Activated CD8-positive, alpha-beta memory T cell treated with anti-CD3 and anti-CD28 coated beads, Interleukin-2, amount 50 U/mL, for 1 hour (primary cell): ENCODE data around the gene RAP2A.

Experiments
- DNase-seq: peaks from one replicate; pipeline ENCODE4 v3.0.0-alpha.2; 2020; ENCODE audit errors: extremely low read depth

RAP2A gene

DNA sequence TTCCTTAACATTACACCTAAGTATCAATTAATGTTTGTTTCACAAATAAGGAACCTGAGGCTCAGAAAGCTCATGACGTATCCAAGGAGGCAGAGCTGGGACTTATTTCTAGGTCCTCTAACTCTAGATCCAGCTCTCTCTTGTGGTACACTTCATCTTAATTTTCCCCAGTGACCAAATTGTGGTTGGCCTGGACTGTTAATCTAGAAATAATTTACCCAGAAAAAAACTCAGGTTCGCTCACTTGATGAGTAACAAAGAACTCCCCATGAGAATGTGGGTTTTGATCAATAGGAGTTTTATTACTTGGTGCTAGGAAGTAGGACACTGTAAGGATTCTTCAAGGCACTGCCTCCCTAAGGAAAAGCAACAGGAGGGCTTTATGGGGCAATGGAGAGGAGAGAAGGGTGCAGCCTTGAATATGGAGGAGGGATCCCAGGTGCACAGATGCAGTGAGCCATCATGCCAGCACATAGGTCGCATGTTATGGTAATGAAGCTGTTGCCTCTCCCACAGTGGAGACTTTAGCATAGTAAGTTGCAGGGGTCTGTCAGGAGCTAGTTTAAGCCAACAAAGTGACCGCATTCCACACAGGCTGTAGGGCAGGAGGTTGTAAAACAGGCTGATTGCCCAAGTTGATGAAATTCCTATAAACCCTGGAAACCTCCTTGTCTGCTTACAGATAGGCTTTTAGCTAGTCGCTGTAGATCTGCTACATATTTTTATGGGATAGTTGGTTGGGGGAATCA is 14.7 kb downstream of the RAP2A start:
- no peak for DNase-seq

DNA sequence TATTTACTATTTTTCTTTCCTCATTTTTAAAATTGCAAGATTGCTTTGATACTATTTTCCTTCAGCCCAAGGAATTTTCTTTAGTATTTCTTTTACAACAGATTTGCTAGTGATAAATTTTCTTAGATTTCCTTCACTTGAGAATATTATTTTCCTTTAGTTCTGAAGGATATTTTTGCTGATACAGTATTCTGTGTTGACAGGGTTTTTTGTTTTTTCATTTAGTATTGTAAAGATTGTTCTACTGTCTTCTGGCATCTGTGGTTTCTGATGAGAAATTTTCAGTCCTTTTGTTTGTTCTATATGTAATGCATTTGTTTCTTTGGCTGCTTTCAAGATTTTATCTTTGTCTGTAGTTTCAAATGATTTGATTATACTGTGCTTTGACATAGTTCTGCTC is 20.7 kb downstream of the RAP2A start:
- no peak for DNase-seq

DNA sequence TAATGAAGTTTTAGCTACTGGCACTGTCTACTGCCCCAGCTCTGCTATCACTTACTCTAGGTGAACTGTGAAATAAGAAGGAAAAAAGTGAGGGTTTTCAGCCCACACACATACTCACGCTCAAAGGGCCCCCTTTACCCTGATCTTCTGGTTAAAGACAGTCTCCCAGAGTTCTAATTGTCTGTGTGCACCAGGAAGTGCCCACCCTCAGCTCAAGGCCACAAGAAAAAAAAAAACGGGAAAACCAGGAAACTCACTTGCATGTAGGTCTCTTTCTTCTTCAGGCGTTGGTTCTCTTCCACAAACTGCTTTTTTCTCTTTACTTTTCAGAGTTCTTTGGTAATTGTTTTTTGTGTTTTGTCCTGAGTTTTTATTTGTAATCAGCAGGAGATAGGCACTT is 22.1 kb downstream of the RAP2A start:
- DNase-seq: no peak

DNA sequence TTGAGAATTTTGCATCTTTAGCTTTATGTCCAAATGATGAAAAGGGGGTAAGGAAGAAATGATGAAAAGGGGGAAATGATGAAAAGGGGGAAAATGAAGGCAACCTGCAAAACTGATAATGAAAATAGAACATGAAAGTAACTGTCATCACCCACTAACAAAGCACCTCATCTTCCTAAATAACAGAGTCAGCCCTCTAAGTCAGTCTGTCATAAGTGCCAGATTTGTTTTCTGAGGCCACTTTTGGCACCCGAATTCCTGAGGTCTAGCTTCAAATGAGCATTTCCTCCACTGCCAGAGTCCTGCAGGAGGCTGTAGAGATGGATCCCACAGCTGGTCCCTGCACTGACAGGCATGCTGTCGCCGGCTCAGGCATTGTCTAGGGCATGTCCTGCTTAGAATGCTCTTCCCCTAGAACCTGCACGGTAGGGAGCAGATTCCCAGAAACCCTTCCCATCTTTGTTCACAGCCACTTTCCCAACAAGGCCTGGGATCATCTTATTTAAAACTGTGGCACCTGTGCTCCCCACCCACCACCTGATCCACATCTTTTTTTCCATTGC is 25.3 kb downstream of the RAP2A start:
- no peak for DNase-seq

DNA sequence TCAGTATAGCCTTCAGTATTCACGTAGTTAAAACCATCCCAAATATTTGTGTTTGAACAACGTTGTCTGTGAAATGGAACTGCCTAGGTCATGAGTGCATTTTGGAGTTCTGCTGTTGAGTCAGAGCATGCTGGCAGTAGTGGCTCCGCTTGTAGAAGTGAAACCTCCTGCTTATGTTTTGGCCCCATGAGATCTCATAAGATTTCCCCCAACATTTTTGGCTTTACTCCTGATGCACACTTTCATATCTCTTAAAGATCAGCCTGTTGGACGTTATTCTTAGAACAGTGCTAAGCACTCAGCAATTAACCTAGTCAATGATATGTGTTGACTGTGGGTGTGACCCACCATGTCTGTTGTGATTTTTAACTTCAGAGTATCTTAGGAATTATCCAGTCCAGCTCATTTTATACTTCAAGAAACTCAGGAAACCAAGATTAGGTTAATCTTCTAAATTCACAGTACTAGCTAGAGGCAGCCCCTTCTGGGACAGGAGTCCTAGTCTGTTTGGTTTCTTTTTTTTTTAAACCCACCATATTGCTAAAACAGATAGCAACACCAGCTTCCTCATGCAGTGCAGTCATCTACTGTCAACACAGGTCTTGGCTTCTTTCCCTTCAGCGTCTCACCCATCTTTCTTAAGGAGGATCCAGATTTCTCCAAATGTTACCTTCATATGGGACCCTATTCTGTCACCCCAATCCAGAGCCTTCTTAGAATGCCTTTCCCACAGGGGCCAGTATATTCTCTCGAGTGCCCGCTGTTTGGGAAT is 26.2 kb downstream of the RAP2A start:
- DNase-seq: no peak

DNA sequence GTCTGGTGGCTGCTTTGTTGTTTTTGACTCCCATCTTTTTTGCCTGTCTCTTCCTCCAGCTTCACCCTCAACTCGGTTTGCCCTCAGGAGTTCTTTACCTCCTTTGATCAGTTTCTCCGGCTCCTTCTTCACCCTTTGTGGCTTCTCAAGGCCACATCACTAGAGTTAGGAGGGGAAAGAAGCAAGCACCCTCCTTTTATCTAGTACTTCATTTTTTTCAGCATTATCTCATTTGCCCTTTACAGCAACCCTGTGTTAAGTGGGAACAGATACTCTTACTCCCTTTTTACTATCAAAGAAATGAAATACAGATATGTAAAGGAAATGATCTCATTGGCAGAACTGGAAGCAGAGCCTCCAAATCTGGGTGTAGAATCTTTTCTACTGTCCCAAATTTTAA is 26.9 kb downstream of the RAP2A start:
- DNase-seq: no peak

DNA sequence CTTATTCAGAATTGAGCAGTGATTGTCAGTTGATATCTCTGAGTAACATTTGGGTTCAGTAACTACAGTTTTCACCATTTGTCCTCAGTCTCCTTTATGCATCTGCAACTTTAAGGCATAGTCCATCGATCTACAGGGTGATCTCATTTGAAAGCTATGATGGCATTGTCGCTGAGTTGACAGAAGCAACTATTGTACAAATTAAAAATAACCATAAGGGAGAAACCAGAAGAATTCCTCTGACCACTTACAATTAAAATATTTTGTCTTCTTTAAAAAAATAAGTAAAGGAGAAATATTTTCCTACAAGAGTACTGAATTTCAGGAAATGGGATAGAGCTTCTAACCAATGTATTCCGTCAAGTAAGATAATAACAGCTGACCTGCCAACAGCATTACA is 30.6 kb downstream of the RAP2A start:
- DNase-seq: no peak

DNA sequence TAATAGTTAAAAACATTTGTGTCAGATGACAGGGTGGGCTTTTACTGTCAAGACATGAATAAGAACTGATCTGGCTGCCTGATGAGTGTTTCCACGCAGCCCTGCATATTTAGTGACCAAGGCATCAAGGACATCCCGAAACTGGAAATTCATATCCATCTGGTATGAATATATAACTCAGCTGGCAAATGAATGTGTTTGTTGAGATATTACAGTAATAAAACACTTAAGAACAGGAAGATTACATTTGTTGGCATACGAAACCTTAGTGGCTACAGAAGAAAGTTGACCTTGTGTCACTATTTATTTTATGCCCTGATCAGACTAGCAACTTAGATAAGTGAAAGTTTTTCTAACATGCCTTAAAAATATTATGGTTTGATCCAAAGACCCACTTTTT is 32.8 kb downstream of the RAP2A start:
- DNase-seq: no peak

DNA sequence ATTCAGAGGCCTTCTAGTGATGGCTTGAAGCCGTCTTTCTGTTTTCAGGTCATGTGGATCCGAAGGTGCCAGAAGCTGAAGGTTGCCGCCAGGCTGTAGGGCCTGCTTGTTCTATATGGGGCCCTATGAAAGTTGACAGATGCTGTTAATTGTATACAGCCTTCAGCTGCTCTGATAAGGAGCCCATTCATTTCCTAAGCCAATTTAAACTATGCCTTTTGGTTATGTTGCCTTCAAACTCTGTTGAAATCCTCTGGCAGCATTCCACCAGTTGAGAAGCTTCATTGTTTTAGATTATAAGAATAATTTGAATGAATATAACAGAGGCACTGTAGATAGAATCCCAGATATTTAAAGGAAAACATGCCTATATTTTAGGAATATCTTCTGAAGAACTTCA is 34.4 kb downstream of the RAP2A start:
- no peak for DNase-seq

DNA sequence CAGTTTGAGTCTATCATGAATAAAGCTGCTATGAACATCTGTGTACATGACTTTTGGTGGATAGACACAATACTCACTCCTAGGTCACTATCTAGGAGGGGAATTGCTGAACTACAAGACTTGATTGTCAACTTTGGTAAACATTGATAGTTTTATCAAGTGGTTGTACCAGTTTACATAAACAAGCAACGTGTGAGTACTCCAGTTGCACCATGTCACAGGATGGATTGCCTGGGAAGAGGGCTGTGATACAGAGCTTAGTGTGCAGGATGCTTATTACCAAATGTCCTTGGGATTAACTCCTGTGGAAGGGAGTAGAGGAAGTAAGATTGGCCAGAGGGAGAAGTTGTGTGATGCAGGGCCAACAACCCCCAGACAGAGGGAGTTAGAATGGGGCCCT is 37.7 kb downstream of the RAP2A start:
- DNase-seq: no peak

DNA sequence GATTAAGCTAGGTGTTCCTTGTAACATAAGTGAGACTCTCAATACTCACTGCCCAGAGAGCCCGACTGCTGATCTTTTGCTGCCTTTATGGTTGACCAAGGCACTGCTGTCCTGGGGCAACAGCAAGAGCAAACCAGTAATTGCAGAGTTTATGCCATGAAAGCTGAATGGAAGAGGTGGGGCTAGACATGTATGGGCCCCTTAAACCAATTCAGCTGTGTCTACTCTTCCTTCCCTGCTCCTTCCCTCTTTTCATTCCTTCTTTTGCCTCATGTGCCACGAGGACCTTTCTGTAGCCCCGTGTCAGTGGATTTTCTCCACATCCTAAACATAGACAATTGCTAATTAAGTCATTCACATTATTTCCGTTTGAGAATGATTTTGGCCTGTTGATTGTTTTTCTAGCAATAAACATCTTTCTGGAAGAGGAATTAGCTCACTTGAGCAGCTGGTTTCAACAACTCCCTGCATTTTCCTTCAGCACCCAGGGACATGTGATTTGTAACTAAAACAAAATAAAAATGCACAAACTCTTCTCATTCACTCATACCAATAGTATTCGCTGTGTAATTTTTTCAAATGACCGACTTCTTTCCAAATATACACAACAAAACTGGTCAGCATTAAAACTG is 40.5 kb downstream of the RAP2A start:
- DNase-seq: no peak

DNA sequence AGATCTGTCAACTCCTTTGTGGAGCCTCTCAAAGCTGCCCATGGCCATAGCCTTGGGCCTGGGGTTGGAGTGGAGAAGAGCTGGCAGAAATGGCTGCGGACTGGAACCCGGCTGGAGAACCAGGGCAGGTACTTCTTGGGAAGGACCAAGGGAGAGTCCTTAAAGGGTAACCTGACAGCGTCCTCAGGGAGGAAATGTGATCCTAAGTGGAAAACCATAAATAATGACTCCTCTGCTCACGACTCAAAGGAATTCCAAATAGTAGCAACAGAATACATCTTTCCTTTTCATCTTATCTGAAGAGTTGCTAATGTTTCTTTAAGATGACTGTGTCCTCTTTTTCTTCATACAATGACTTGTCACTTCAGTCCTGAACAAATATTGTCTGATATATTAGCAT is 41.0 kb downstream of the RAP2A start:
- DNase-seq: no peak

DNA sequence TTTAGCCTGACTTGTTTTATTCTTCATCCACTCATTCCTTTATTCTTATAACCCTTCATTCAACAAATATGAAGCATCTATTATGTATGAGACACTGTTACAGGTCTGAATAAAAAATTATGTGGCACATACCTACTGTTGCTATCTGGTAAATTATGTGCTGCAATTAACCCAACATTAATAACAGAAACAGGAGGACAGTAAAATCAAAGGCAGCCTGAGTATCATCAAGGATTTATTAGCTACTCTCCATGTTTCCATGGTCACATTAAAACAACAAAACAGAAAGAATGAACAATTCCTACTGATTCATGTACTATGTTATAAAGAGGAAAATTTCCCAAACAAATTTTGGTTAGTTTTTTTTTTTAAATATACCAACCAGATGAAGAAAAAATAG is 43.9 kb downstream of the RAP2A start:
- no peak for DNase-seq

DNA sequence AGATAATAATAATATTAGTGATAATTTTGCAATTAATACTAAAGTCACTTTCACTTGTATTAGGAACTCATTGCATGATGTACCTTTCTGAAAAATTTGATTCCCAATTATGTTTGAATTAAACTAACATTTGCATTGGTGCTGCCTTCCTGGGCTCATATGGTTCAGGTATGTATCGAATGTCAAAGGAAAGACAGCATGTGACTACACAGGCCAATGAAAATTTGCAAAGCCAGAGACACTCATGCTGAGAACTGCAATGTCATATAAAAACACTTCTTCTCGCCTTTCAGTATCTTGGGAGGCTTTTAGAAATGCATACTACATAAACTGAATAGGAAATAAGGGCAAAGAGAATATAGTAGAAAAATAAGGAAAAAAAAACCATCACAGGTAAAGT is 44.3 kb downstream of the RAP2A start:
- DNase-seq: no peak

DNA sequence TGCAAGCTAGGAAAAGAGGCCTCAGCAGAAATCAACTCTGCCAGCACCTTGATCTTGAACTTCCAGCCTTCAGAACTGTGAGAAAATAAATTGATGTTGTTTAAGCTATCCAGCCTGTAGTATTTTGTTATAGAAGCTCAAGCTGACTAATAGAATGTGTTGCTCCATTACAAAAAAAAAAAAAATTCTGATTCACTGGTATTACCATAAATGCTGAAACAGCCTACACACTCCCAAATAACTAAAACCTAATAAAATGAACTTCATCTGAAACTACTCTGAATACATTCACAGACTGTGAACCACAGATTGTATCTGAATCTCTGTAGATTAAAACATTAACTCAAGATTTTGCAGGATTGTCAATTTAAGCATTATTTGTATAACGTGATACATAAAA is 49.5 kb downstream of the RAP2A start:
- no peak for DNase-seq

DNA sequence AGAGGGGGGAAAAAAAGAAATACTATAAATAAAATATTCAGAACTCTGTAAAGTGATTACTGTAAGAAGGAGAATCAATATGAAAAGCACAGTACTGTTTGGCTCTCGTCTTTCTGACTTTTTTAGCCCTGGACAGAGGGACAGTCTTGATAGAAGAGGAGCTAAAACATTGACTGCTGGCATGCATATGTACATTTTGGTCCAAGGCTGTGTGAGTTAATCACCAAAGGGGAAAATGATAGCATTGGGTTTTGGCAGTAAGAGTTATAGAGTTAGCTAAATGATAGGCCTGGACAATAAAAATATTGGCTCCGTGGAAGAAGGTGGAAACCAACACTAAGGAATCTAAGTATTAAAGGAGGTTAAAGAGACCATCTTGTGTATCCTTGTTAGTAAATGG is 50.3 kb downstream of the RAP2A start:
- no peak for DNase-seq

DNA sequence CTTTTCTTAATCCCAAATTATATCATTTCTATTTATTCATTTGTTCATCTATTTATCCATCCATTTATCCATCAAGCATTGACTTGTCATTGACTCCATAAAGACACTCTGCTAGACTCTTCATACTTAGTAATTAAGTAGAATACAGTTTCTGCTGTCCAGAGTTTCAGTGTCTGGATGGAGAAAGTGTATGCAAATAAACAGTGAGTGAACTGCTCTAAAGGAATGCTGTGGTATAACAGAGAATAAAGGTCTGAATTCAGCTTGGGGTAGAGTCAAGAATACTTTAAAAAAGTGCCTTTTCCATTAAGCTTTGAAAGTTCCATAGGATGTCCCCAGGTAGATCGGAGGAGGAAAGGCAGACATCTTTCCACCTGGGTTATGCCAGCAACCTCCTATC is 51.4 kb downstream of the RAP2A start:
- no peak for DNase-seq

DNA sequence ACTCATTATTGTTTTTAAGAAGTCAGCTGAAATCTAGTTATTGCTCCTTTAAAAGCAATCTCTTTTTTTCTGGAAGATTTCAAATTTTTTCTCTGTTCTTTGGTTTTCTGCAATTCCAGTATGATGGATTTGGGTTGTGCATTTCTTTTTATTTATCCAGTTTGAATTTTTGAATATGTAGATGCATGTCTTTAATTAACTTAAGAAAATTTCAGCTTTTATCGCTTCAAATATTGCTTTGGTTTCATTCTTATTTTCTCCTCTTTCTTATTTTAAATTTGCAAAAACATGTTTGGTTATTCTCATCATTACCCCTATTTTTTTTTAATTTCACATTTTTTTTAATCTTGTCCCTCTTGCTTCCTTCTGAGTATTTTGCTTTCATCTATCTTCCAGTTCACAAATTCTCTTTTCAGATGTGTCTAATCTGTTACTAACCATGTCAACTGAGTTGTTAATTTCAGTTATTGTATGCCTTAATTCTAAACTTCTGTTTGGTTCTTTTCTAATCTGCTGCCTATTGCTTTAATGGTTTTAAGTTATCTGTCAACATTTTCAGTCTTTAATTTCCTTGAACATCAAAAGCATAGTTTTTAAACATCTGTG is 56.8 kb downstream of the RAP2A start:
- no peak for DNase-seq

DNA sequence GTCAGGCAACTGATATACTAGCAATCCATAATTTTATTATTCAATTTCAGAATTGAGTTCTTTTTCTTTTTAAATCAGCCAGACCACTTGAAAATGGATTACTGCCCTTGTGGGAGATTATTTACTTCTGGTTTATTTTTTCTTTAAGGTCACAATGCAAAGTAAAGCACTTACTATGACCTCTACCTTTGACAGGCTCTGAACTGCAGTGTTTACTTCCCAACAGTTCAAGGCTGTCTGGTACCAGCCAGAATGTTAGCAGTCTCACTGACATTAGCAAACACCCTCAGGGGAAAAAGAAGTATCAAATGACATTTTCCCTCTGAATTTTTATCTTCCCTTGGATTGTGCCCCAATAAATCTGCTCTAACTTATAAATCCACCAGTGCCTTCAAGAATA is 57.5 kb downstream of the RAP2A start:
- no peak for DNase-seq

DNA sequence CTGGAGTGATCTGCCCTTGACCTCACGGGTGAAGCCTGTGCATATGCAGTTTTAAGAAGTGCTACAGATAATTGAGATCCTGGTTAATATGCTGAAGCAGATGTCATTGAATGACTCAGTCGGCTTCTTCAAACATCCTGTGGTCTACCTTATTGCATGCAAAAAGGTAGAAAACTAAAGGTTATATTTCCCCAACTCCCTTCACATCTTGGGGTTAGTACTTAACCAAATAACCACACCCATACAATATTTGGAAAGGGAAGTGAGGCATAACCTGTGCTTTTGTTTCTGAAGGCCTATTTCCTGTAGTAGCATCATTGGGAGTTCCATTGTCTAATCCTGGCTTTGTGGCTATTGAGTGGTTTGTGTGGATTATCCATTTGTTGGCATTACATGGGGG is 58.3 kb downstream of the RAP2A start:
- DNase-seq: no peak

DNA sequence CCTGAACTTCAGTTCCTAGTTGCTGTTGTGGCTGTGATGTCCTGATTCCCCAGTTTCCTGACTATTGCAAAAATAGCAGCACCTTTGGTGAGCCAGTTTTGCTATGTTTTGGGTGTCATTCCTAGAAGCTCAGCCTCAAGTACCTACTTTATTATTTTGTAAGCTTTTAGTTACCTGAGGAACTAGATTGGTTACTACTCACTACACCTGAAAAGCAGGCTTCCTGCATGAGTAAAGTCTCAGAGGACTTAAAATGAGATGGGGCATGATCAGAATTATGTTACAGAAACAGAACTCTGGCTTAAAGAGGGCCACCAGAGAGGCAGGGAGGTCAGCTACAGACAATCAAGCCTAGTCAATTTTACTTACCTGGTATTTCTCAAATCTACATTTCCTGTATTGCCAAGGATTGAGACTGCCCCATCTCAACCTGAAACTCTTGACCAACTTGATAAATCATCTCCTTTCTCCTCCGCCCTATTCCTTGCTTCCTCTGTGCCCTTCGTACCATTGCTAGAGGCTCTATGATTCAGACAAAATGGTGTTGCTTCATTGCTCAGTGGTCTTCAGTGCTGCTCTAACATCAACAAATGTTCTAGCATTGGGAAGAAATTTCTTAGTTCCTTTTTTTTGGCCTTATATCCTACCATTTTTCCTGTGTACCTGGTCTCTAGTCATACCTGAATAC is 58.9 kb downstream of the RAP2A start:
- DNase-seq: no peak

DNA sequence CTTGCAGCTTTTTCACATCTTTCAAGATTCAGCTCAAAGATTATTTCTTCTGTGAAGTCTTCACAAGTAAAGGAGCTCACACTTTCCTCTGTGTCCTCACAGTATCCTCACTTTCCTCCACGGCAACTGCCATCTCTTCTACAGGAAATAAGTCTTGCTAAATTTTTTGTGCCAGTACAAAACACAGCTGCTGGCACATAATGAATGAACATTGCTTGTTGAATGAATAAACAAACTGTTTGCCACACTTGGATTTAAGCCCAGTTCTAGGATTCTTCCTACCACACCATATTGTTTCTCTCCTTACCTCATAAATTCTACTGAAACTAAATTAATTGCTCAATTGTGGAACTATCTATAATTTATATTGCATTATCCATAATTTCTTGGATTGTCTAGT is 59.5 kb downstream of the RAP2A start:
- DNase-seq: no peak
